ENCODE data around the gene RSPO3.

DNA sequence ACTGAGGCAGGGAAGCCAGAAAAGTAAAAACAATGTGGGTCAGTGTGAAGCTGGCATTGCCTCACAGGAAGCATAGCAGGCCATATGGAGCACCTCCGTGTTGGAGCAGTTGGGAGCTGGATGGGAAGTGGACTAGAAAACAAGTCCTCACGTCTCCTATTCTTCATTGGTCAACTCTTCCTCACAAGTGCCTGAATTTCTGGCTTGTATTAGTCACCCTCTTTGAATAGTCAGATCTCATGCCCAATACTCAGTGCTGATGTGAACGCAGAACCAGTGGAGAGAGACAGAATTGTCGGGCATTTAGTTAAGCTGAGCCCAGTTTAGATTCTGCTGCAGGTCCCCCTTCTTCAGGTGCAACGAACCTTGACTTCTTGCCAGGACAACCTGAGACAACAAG is 22.3 kb upstream of the RSPO3 start:
- TF ChIP-seq, protein P1, sequence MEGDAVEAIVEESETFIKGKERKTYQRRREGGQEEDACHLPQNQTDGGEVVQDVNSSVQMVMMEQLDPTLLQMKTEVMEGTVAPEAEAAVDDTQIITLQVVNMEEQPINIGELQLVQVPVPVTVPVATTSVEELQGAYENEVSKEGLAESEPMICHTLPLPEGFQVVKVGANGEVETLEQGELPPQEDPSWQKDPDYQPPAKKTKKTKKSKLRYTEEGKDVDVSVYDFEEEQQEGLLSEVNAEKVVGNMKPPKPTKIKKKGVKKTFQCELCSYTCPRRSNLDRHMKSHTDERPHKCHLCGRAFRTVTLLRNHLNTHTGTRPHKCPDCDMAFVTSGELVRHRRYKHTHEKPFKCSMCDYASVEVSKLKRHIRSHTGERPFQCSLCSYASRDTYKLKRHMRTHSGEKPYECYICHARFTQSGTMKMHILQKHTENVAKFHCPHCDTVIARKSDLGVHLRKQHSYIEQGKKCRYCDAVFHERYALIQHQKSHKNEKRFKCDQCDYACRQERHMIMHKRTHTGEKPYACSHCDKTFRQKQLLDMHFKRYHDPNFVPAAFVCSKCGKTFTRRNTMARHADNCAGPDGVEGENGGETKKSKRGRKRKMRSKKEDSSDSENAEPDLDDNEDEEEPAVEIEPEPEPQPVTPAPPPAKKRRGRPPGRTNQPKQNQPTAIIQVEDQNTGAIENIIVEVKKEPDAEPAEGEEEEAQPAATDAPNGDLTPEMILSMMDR (conservative IDR thresholded peaks at IDR 0.05; ENCODE audit: low read depth, low read length), result no peak
- TF ChIP-seq EZH2phosphoT487 (IDR thresholded peaks at IDR 0.05; ENCODE audit: borderline replicate concordance, low read length), result no peak
- no peak for TF ChIP-seq EZH2 (IDR thresholded peaks at IDR 0.05; ENCODE audit: low read length, unreplicated experiment)

Measured in PC-3 (cell line).